GM20000 (cell line): ENCODE results near the gene ZFYVE9.

Experiments
- DNase-seq: peaks from one replicate; pipeline ENCODE4 v3.0.0; 2012; ENCODE audit warnings: low spot score
- TF ChIP-seq, protein P1 (sequence below): IDR thresholded peaks from 2 replicates; pipeline ENCODE4 v1.5.1; 2012; ENCODE audit warnings: mild to moderate bottlenecking, control low read depth; ENCODE audit errors: extremely low read depth, missing control alignments

ZFYVE9 gene

DNA sequence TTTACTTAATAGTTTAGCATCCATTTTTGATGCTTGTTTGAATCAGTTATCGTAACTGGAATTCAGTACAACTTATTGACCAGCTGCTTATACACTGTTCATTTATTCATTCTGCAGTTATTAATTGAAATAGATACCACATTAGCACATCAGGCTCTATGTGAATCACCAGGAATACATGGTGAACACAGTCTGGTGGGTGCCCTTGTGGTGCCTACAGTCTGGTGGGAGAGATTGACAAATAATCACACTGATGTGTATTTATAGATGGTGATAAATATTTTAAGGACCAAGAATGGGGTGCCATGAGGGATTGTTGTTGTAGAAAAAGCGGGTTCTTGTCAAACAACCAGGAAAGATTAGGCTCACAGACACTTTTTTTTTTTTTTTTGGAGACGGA lies 87.6 kb downstream of the ZFYVE9 start:
- TF ChIP-seq, protein P1, sequence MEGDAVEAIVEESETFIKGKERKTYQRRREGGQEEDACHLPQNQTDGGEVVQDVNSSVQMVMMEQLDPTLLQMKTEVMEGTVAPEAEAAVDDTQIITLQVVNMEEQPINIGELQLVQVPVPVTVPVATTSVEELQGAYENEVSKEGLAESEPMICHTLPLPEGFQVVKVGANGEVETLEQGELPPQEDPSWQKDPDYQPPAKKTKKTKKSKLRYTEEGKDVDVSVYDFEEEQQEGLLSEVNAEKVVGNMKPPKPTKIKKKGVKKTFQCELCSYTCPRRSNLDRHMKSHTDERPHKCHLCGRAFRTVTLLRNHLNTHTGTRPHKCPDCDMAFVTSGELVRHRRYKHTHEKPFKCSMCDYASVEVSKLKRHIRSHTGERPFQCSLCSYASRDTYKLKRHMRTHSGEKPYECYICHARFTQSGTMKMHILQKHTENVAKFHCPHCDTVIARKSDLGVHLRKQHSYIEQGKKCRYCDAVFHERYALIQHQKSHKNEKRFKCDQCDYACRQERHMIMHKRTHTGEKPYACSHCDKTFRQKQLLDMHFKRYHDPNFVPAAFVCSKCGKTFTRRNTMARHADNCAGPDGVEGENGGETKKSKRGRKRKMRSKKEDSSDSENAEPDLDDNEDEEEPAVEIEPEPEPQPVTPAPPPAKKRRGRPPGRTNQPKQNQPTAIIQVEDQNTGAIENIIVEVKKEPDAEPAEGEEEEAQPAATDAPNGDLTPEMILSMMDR = no peak
- DNase-seq = no peak

DNA sequence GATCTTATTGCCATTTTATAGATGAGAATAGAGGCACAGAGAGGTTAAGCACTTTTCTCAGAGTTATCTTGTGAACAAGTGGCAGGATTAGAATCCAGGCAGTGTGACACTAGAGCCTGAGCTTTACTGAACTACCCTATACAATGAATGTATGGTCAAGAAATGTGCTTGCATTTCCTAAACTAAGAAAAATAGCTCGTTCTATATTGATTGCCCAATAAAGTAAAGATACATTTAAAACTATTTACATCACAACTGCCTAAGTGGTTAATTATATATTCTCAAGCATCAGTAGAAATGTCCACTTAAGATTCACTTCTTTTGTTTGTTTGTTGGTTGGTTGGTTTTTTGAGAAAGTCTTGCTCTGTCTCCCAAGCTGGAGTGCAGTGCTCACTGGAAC lies 91.6 kb downstream of the ZFYVE9 start:
- TF ChIP-seq, protein P1 = no peak
- DNase-seq = no peak

DNA sequence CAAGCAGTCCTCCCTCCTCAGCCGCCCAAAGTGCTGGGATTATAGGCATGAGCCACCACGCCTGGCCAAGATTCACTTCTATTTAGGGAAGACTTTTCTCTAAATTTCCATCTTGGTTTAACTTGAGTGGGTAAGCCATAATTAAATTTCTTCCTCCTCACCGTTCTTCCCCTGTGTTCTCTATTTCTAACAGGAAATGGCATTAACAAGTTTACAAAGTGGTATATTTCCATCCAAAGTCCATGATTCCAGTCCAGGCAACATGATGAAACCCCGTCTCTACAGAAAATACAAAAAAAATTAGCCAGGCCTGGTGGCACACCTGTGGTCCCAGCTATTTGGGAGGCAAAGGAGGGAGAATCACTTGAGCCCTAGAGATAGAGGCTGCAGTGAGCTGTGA lies 92.1 kb downstream of the ZFYVE9 start:
- TF ChIP-seq, protein P1 = no peak

DNA sequence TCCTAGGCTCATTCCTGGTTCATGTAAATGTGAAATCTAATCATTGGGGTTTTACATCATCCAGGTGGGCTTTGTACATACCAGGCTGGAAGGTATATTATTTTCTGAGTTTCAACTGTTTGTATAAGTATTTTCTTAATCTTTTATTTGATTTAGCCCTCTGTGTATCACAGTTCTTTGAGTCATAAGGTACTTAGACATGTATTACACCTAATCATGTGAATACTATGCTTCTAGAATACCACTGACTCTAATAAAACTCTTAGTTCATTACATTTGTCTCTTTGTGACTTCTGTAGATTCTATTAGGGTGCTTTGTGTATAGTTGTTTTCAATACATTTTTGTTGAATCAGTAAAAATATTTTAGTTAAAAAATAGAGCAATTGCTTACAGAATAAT lies 92.8 kb downstream of the ZFYVE9 start:
- TF ChIP-seq, protein P1 = no peak
- no peak for DNase-seq

More for the DNA sequence above, 92.1 kb downstream of the ZFYVE9 start:
- no peak for DNase-seq

DNA sequence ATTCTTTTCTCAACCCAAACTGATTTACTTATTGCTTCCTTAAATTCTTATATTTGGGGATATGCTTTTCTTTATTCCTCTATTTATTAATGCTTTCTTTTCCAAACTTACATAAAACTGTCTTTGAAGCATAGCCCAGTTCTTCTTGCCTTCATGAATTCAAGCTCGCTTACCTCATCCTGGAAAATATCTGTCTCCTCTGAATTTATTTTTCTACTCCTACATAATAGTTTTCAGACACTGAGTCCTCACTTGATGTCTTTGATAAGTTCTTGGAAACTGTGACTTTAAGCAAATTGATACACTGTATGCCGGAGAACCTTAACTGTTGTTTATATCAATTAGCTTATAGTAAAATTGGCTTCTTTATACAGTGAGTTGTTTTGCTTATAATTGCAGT lies 93.8 kb downstream of the ZFYVE9 start:
- no peak for DNase-seq
- TF ChIP-seq, protein P1 = no peak

DNA sequence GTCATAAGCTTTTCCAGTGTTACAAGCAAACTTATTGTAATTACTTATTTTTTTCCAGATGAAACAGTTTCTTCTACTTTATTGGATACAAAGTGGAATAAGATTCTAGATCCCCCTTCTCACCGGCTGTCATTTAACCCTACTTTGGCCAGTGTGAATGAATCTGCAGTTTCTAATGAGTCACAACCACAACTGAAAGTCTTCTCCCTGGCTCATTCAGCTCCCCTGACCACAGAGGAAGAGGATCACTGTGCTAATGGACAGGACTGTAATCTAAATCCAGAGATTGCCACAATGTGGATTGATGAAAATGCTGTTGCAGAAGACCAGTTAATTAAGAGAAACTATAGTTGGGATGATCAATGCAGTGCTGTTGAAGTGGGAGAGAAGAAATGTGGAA lies 95.5 kb downstream of the ZFYVE9 start:
- TF ChIP-seq, protein P1 = no peak
- no peak for DNase-seq

DNA sequence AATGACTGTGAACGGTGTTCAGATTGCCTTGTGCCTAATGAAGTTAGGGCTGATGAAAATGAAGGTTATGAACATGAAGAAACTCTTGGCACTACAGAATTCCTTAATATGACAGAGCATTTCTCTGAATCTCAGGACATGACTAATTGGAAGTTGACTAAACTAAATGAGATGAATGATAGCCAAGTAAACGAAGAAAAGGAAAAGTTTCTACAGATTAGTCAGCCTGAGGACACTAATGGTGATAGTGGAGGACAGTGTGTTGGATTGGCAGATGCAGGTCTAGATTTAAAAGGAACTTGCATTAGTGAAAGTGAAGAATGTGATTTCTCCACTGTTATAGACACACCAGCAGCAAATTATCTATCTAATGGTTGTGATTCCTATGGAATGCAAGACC lies 96.6 kb downstream of the ZFYVE9 start:
- TF ChIP-seq, protein P1 = no peak
- no peak for DNase-seq
